ENCODE data around the gene NDUFS6. TPM values are rescaled to one million over a fixed set of nuclear protein-coding genes. Genes with fewer than 3 reads are reported as not detected.
"Not testable (repeated sequence)": the region's sequence is repeated elsewhere in the genome, so short reads cannot be mapped to it uniquely, and the experiment has no call there.

NDUFS6 gene
- total RNA-seq, 1 donor from 2014 or later, result 181 TPM

DNA sequence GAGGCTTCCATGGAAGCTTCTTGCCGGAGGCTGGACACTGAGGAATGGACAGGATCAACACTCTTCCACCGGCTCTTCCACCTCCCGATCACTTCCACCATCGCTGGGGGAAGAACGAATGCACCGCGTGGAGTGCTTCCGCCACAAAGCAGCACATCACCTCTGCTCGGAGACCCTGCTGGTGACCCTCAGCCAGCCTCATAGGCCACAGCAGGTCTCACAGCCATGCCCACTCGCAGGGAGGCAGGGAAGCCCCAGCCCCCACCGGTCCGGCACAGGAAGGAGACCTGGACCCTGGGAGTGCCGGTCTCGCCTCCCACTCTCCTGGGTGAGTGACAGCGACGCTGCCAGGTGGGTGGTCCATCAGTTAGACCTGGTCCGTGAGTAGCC, 6.3 kb upstream of the NDUFS6 start:
- DNase-seq (ENCODE audit: low read depth), result no peak
- TF ChIP-seq, protein P1, sequence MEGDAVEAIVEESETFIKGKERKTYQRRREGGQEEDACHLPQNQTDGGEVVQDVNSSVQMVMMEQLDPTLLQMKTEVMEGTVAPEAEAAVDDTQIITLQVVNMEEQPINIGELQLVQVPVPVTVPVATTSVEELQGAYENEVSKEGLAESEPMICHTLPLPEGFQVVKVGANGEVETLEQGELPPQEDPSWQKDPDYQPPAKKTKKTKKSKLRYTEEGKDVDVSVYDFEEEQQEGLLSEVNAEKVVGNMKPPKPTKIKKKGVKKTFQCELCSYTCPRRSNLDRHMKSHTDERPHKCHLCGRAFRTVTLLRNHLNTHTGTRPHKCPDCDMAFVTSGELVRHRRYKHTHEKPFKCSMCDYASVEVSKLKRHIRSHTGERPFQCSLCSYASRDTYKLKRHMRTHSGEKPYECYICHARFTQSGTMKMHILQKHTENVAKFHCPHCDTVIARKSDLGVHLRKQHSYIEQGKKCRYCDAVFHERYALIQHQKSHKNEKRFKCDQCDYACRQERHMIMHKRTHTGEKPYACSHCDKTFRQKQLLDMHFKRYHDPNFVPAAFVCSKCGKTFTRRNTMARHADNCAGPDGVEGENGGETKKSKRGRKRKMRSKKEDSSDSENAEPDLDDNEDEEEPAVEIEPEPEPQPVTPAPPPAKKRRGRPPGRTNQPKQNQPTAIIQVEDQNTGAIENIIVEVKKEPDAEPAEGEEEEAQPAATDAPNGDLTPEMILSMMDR (conservative IDR thresholded peaks at IDR 0.05; ENCODE audit: low read depth, low read length), result no peak
- no peak overlapping the region for H3K4me3 ChIP-seq (ENCODE audit: low read depth, low read length)

DNA sequence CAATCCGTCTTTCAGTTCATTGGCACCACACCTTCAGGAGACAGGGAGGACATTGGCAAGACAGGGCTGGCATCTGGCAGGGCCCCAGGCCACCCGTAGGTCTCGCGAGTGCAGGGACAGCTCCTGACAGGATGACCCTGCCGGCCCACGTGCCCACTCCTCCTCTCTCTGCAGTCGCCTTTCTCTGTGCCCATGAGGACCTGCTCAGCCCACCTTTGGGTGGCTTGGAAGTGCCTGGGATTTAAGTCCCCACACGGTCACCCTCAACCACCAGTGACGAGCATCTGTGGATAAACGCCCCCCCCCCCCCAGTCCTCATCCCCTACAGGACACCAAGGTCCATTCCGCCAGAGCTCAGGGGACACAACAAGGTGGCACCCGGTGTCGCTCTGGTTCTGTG, 5.7 kb upstream of the NDUFS6 start:
- no peak overlapping the region for H3K4me3 ChIP-seq (ENCODE audit: low read depth, low read length)
- TF ChIP-seq, protein P1 (conservative IDR thresholded peaks at IDR 0.05; ENCODE audit: low read depth, low read length), result no peak
- DNase-seq (ENCODE audit: low read depth), result no peak

DNA sequence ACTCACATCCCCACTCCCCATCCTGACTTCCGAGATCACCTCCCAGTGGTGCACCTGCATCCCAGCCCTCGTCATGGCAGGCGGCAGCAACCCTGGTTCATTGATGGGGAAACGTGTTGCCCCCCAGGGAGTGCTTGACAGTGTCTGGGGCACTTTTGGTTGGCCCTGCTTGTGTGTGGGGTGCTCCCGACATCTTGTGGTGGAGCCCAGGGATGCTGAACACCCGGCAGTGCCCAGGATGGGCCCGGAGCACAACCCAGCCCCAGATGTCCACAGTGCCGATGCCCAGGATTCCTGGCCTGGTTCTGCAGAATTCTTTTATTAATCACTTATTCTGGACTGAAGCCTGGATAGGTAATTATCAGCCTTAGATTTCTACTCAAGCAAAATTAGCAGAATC, 5.3 kb upstream of the NDUFS6 start:
- DNase-seq (ENCODE audit: low read depth), result no peak
- H3K4me3 ChIP-seq (ENCODE audit: low read depth, low read length), result no peak overlapping the region
- TF ChIP-seq, protein P1 (conservative IDR thresholded peaks at IDR 0.05; ENCODE audit: low read depth, low read length), result no peak

DNA sequence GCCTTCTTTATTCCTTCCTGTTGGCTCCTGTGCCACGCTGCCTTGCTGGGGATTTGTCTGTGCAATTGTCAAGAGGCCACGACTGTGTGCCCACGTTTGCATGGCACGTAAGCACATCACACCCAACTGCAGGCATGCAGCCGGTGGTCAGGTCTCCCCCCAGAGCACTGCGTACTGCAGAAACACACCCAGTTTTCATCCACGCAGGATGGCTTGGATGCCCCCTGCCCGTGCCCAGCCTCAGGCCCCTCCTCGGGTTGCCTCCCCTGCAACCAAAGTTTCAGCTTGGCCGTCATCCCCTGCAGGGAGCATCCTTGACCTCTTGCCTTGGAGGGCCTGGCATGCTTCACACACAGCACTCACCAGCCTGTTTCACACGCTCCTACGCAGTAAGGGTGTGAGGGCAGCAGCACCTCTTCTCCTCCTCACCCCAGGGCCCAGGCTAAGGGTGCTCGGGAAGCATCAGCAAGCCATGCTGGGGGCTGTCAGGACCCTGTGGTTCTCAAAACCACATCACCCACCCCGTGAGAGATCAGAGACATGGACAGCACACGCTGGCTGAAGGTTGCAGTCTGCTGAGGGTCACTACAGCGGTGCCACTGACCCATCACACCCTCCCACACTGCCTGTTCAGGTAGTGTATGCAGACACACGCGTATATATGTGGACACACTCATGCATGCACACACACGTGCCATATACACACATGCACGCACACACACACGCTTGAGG, 4.7 kb upstream of the NDUFS6 start:
- DNase-seq (ENCODE audit: low read depth), result no peak
- TF ChIP-seq, protein P1 (conservative IDR thresholded peaks at IDR 0.05; ENCODE audit: low read depth, low read length), result no peak
- no peak overlapping the region for H3K4me3 ChIP-seq (ENCODE audit: low read depth, low read length)

DNA sequence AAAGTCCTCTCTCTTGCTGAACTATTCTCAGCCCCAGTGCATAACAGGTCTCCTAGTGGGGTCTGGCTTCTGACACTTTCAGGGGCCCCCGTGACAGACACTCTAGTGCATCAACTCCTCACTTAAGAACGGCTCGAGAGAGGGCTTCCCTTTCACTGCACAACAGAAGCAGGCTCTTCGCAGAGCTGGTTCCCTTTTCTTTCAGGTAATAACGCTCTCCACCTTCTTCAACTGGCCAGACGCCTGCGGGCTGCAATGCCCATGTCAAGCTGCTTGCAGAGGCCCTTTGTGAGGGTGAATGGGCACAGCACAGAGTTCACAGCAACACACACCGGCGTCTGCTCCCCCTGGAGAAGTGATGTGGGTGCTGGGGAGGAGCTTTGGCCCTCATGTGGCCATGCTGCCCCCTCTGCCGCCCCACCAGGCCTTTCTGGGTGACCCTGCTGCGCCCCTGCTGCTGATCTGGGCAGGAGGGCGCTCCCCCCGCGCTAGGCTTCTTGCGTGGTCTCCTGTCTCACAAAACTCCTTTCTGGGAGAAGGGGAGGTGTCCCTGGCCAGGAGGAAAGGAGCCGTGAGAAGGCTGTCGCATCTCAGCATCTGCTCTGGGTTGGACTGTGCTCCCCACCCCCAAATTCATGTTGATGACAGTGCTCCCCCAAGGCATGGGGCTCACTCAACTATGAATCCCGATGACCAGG, 4.0 kb upstream of the NDUFS6 start:
- DNase-seq (ENCODE audit: low read depth), result no peak
- TF ChIP-seq, protein P1 (conservative IDR thresholded peaks at IDR 0.05; ENCODE audit: low read depth, low read length), result no peak
- no peak overlapping the region for H3K4me3 ChIP-seq (ENCODE audit: low read depth, low read length)

DNA sequence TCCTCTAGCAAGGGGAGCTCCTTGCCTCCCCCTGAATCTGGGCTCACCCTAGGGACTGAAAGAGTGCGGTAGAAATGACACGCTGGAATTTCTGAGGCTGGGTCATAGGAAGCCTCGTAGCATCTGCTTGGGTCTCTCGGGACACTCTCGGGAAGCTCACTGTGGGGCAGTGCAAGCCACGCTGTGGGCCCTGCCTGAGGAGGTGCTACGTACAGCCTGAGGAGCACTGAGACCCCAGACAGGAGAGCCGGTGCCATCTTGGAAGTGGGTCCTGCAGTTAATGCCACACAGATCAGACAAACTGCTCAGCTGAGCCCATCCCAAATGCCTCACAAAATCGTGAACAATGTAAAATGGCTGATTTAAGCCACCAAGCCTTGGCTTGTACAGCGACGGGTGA, 3.4 kb upstream of the NDUFS6 start:
- no peak for DNase-seq (ENCODE audit: low read depth)
- TF ChIP-seq, protein P1 (conservative IDR thresholded peaks at IDR 0.05; ENCODE audit: low read depth, low read length), result no peak
- no peak overlapping the region for H3K4me3 ChIP-seq (ENCODE audit: low read depth, low read length)

DNA sequence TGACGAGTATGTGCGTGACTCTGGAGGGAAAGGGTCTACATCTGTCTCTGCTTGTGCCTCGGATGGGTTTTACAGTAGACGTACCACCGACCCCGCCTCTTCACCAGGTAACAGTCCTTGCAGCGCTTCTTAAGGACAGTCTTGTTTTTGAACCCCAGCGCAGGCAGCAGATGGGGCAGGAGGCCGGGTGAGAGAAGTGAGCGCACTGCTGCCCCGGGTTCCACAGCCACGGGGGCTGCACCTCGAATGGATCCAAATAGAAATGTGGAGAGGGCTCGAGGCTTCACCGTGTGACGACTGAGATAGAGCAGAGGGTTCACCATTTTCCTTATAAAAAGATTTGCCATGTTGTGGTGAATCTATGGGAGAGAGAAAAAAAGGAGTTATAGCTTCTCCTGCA, 2.6 kb upstream of the NDUFS6 start:
- H3K4me3 ChIP-seq (ENCODE audit: low read depth, low read length), result peak overlapping the region; percentile 68
- not testable (repeated sequence) for DNase-seq (ENCODE audit: low read depth)

Data from epithelial cell of proximal tubule (primary cell).